ENCODE measurements around the gene GRHL1.
A peak's percentile ranks its signal among the peaks of the same experiment; 100 is the strongest.

GRHL1 gene, protein sequence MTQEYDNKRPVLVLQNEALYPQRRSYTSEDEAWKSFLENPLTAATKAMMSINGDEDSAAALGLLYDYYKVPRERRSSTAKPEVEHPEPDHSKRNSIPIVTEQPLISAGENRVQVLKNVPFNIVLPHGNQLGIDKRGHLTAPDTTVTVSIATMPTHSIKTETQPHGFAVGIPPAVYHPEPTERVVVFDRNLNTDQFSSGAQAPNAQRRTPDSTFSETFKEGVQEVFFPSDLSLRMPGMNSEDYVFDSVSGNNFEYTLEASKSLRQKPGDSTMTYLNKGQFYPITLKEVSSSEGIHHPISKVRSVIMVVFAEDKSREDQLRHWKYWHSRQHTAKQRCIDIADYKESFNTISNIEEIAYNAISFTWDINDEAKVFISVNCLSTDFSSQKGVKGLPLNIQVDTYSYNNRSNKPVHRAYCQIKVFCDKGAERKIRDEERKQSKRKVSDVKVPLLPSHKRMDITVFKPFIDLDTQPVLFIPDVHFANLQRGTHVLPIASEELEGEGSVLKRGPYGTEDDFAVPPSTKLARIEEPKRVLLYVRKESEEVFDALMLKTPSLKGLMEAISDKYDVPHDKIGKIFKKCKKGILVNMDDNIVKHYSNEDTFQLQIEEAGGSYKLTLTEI

GRCh38 chr2:9951522-9952285, at the start of gene GRHL1:
Gene GRHL1, plus strand, starts transcription at chr2:9951693. Its CDS starts 141 bp downstream, at chr2:9951834.
- peak; percentile 54 for DNase-seq (ENCODE audit: low read depth)
- peak within 1 kb of the TSS; percentile 60 for H3K4me3 ChIP-seq (ENCODE audit: low read length)
- no peak for TF ChIP-seq CTCF (conservative IDR thresholded peaks at IDR 0.05; ENCODE audit: low read depth, low read length)

DNA sequence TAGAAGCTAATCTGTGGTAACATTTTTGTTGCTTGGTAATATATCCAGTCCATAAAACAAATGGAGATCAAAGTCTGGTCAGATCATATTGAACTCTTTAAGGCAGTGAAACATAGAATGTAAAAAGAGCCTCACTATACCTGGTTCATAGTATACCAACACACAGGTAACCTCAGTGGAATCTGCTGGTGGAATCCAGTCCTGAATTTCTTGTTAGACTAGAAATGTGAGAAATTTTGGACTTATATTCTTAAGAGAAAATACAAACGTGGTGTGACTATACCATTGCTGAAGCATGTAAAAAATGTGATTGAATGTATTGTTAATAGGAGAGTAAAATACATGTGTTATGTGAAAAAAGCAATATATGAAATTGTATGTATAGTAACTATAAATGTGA, 46.1 kb upstream of the GRHL1 start:
- no peak for TF ChIP-seq CTCF (conservative IDR thresholded peaks at IDR 0.05; ENCODE audit: low read depth, low read length)
- DNase-seq (ENCODE audit: low read depth): no peak
- H3K4me3 ChIP-seq (ENCODE audit: low read length): no peak overlapping the region

DNA sequence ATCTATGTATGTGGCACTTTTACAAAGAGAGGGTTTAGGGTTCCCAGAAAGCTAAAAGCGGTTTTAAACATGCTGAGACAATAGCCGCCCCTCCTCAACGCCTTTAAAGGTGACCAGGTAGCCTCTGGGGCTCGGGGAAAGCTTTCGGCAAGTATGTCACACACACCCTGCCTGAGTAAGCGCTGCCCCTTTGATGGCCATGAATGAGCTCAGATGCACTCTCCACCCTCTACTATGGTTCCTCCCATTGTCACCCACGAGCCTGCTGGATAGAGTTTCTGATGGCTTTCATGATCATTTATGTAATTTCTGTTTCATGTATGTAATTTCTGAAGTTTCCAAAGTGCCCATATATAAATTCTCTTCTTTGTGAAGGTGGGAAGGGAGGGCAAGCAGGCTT, 44.1 kb upstream of the GRHL1 start:
- DNase-seq (ENCODE audit: low read depth): no peak
- H3K4me3 ChIP-seq (ENCODE audit: low read length): no peak overlapping the region
- no peak for TF ChIP-seq CTCF (conservative IDR thresholded peaks at IDR 0.05; ENCODE audit: low read depth, low read length)

DNA sequence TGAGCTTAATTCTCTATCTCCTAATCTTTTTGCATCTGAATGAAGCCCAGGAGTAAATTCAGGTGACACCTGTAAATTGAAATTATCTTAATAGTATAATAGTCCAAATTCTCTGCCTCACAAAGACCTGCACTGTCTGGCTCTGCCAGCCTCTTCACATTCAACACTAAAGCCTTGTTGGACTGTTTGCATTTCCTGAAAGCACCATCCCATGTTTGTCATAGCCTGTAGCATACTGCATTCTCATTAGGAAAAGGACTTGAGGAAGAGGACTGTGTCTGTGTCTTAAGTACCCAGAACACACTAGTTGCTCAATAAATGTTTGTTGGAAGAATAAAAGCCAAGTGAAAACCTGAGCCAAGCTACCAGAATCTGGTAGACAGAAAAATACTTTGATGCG, 42.9 kb upstream of the GRHL1 start:
- DNase-seq (ENCODE audit: low read depth): no peak
- H3K4me3 ChIP-seq (ENCODE audit: low read length): no peak overlapping the region
- TF ChIP-seq CTCF (conservative IDR thresholded peaks at IDR 0.05; ENCODE audit: low read depth, low read length): no peak

GRCh38 chr2:9909106-9909505, 42.4 kb upstream of the GRHL1 start:
- H3K4me3 ChIP-seq (ENCODE audit: low read length): no peak overlapping the region
- DNase-seq (ENCODE audit: low read depth): no peak
- no peak for TF ChIP-seq CTCF (conservative IDR thresholded peaks at IDR 0.05; ENCODE audit: low read depth, low read length)

DNA sequence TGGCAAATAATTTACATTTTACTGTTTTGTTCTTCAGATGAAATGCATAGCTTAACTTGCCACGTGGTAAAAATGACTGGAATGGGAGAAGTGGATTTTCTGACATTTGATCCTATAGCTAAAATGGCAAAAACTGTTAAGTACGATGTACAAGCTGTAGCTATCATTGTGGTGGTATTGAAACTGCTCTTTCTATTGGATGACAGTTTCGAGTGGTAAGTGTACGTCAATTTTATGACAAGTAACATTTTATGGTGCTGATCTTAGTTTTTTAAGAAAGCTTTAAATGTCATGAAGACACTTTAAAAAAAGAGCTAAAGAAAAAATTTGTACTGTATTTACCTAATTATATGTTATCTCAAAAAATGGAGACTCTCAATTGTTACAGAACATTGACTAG, 40.8 kb upstream of the GRHL1 start:
- TF ChIP-seq CTCF (conservative IDR thresholded peaks at IDR 0.05; ENCODE audit: low read depth, low read length): no peak
- H3K4me3 ChIP-seq (ENCODE audit: low read length): no peak overlapping the region

More for the DNA sequence above, 40.8 kb upstream of the GRHL1 start:
- DNase-seq (ENCODE audit: low read depth): no peak
